K562 (cell line): ENCODE data around the gene KIFAP3. TPM values are rescaled to one million over a fixed set of nuclear protein-coding genes. Genes with fewer than 3 reads are reported as not detected.

ENCODE experiments used
- ATAC-seq: fragments of 200-7000 bp; cut with Tn5 transposase; 3 replicates; pipeline ENCODE4 v1.9.1; 2020; ENCODE audit warnings: moderate library complexity
- BruUV-seq: library from RNA; stranded (reverse); fragments of 400-500 nt; replicated peaks from 2 replicates; lab custom pipeline; 2021; lab: Mats Ljungman, UMichigan
- CTCF ChIA-PET: fragments of 300-600 bp; formaldehyde crosslinking; extraction: SDS; loops from one replicate; lab custom pipeline; 2021; ENCODE audit warnings: low intra/inter-chr PET ratio; lab: Yijun Ruan, JAX
- POLR2A ChIA-PET: fragments of 300-600, 350-650 bp; sonication (Branson Sonifier 250); formaldehyde crosslinking; extraction: SDS; loops from one replicate; lab custom pipeline; 2021; ENCODE audit warnings: antibody characterized with exemption, inconsistent platforms; lab: Yijun Ruan, JAX
- DNase-seq, 4 experiments: peaks; one replicate each; pipeline versions ENCODE4 v3.0.0 to v3.0.0-alpha.2; 2011 to 2018; ENCODE audit warnings: low spot score in 3 of 4, mixed read lengths in 3 of 4; ENCODE audit errors: extremely low read depth in 1 of 4
- FAIRE-seq: peaks from 2 replicates; lab custom pipeline; 2011; peaks lifted over from hg19 to GRCh38; lab: Jason Lieb, UNC
- H2AFZ ChIP-seq: 2 replicates; pipeline ENCODE4 v1.6.0; 2011; ENCODE audit warnings: low read depth, low read length, control low read depth, inconsistent platforms
- H3K27ac ChIP-seq: fragments of 200-600 bp; 3 replicates; pipeline ENCODE4 v1.8.0; 2011; ENCODE audit warnings: low read depth, mild to moderate bottlenecking, control low read depth, inconsistent platforms, low read length, moderate library complexity, mixed read lengths; ENCODE audit errors: extremely low read depth
- H3K27me3 ChIP-seq, 2 experiments: fragments of 300-600 bp in 1 of 2; 2 replicates in 1 of 2; 3 replicates in 1 of 2; pipeline versions ENCODE4 v1.6.0 to v1.8.0; 2011; ENCODE audit warnings: inconsistent platforms in 2 of 2, low read length in 2 of 2, mild to moderate bottlenecking in 1 of 2, mixed read lengths in 1 of 2, moderate library complexity in 1 of 2; ENCODE audit not compliant: control insufficient read depth in 2 of 2, insufficient read depth in 2 of 2
- H3K36me3 ChIP-seq: fragments of 300-600 bp; 3 replicates; pipeline ENCODE4 v1.8.0; 2011; ENCODE audit warnings: mild to moderate bottlenecking, low read length, inconsistent platforms; ENCODE audit not compliant: control insufficient read depth, insufficient read depth
- H3K4me1 ChIP-seq, 2 experiments: fragments of 200-600 bp in 1 of 2; replicated peaks in 1 of 2; 2 replicates in 1 of 2; 3 replicates in 1 of 2; pipeline versions ENCODE4 v1.5.1 to v1.8.0; 2011; ENCODE audit warnings: inconsistent platforms in 2 of 2, low read length in 2 of 2, mild to moderate bottlenecking in 1 of 2, mixed read lengths in 1 of 2, moderate library complexity in 1 of 2; ENCODE audit not compliant: control insufficient read depth in 2 of 2, insufficient read depth in 2 of 2
- H3K4me2 ChIP-seq: 2 replicates; pipeline ENCODE4 v1.6.1; 2011; ENCODE audit warnings: low read length, control low read depth, inconsistent platforms, mixed read lengths; ENCODE audit not compliant: insufficient read depth
- H3K4me3 ChIP-seq: fragments of 200-600 bp; sonication (generic), shearing (Covaris generic); 2 replicates; pipeline ENCODE4 v1.5.1; 2016; ENCODE audit warnings: control low read depth, inconsistent platforms
- H3K79me2 ChIP-seq: fragments of 200-600 bp; 3 replicates; pipeline ENCODE4 v1.8.0; 2011; ENCODE audit warnings: low read length, inconsistent platforms; ENCODE audit not compliant: control insufficient read depth, insufficient read depth
- H3K9ac ChIP-seq, 2 experiments: 2 replicates each; pipeline versions ENCODE4 v1.6.0 to v1.6.1; 2011; ENCODE audit warnings: low read depth in 2 of 2, low read length in 2 of 2, control low read depth in 1 of 2, inconsistent platforms in 1 of 2, mild to moderate bottlenecking in 1 of 2, mixed read lengths in 1 of 2; ENCODE audit not compliant: insufficient read depth in 1 of 2
- H3K9me1 ChIP-seq: one replicate; pipeline ENCODE4 v1.6.0; 2011; ENCODE audit warnings: inconsistent platforms, mild to moderate bottlenecking, low read length, moderate library complexity; ENCODE audit not compliant: control insufficient read depth, insufficient read depth
- H3K9me3 ChIP-seq: replicated peaks from 2 replicates; pipeline ENCODE4 v1.5.1; 2011; ENCODE audit warnings: low read depth, low read length, inconsistent platforms; ENCODE audit not compliant: control insufficient read depth, insufficient read depth
- H4K20me1 ChIP-seq: replicated peaks from 2 replicates; pipeline ENCODE4 v1.6.1; 2011; ENCODE audit warnings: low read length, inconsistent platforms, mixed read lengths; ENCODE audit not compliant: control insufficient read depth, insufficient read depth
- CCNT2 ChIP-seq: IDR thresholded peaks from 2 replicates; pipeline ENCODE4 v1.6.1; 2011; ENCODE audit warnings: borderline replicate concordance, low read depth, mild to moderate bottlenecking, moderate library complexity, mixed read lengths, low read length; ENCODE audit not compliant: insufficient read length; ENCODE audit errors: extremely low read depth
- CHAMP1 ChIP-seq: fragments of 450-650 bp; IDR thresholded peaks from 2 replicates; pipeline ENCODE4 v1.6.1; 2016; ENCODE audit warnings: mild to moderate bottlenecking
- PHB ChIP-seq: fragments of 250-450 bp; sonication (Bioruptor Pico); IDR thresholded peaks from 2 replicates; pipeline ENCODE4 v1.5.0; 2021
- SAFB2 ChIP-seq: fragments of 200-400 bp; formaldehyde crosslinking; IDR thresholded peaks from 2 replicates; pipeline ENCODE4 v1.6.1; 2018; ENCODE audit warnings: borderline replicate concordance, low read length, low read depth, moderate library complexity; ENCODE audit not compliant: severe bottlenecking
- SMAD3 ChIP-seq: fragments of 450-650 bp; formaldehyde crosslinking; conservative IDR thresholded peaks from 2 replicates; pipeline ENCODE4 v1.4.0; 2020; ENCODE audit warnings: mild to moderate bottlenecking
- TEAD1 ChIP-seq, 2 experiments: fragments of 450-650 bp in 1 of 2; sonication (generic) in 1 of 2; formaldehyde crosslinking; IDR thresholded peaks; 2 replicates each; pipeline versions ENCODE4 v1.4.0 to v1.8.0; 2020 to 2022; ENCODE audit warnings: mild to moderate bottlenecking in 2 of 2, missing genetic modification reagents in 1 of 2
- THRA ChIP-seq: fragments of 450-650 bp; IDR thresholded peaks from 2 replicates; pipeline ENCODE4 v1.6.1; 2017; ENCODE audit warnings: mild to moderate bottlenecking, moderate library complexity
- U2AF2 ChIP-seq: fragments of 200-400 bp; formaldehyde crosslinking; optimal IDR thresholded peaks from 2 replicates; pipeline ENCODE3; 2017; ENCODE audit warnings: low read depth, mild to moderate bottlenecking, low read length
- ZC3H11A ChIP-seq: IDR thresholded peaks from 2 replicates; pipeline ENCODE4 v1.6.1; 2012; ENCODE audit warnings: low read depth, low read length, improper control_type of control experiment
- ZEB2 ChIP-seq: fragments of 450-650 bp; IDR thresholded peaks from 2 replicates; pipeline ENCODE4 v1.6.1; 2016
- WGBS: fragments of 100-300 bp; shearing (Covaris generic); methylation state at CpG from one replicate; pipeline ENCODE4 v1.1.6; 2016; ENCODE audit warnings: low coverage, mixed read lengths; ENCODE audit not compliant: insufficient coverage; ENCODE audit errors: missing lambda C conversion rate; 5-methylcytosine and 5-hydroxymethylcytosine counted together
- in situ Hi-C: fragments of 300-500 bp; cut with MboI; formaldehyde crosslinking; loops from 4 replicates; pipeline ENCODE4 v1.15.0; 2018; ENCODE audit warnings: inconsistent platforms, mixed read lengths
- intact Hi-C: fragments of 100-400 bp; cut with micrococcal nuclease; formaldehyde crosslinking; loops from 2 replicates; pipeline ENCODE4 v1.14.2; 2022
- polyA plus RNA-seq, 8 experiments: library from polyadenylated mRNA; depleted of rRNA in 4 of 8; stranded (reverse) in 5 of 8; unstranded in 3 of 8; fragments of >200 nt; fragmentation: Nextera tagmentation in 2 of 8; fragmentation: Illumina TruSeq in 1 of 8; extraction: Ambion mirVana in 2 of 8; extraction: Trizol in 1 of 8; gene quantifications; 2 replicates each; pipeline versions ENCODE4 v1.2.1 to v1.2.3, GENCODE V29; 2011 to 2014; ENCODE audit warnings: inconsistent platforms in 1 of 8, missing spikeins in 1 of 8
- total RNA-seq, 7 experiments: library from RNA; depleted of rRNA in 6 of 7; stranded (reverse); fragments of >200 nt in 6 of 7; fragmentation: Illumina TruSeq in 2 of 7; extraction: Trizol in 2 of 7; gene quantifications; 2 replicates each; pipeline versions ENCODE4 v1.2.1 to v1.2.3, GENCODE V29; 2011 to 2021; ENCODE audit warnings: low replicate concordance in 1 of 7

Gene KIFAP3
- total and polyA plus RNA-seq, 9 of the 15 experiments (the other 6 are each of a cell fraction or from before 2014, with no cell fraction given), result 8.8 to 17.5 (median 11.8) TPM

GRCh38 chr1:169890761-169891538, 183.5 kb downstream of the KIFAP3 start:
- H3K4me2 ChIP-seq, result no peak overlapping the region
- no peak overlapping the region for H3K27ac ChIP-seq
- DNase-seq (no peak), FAIRE-seq (no peak), ATAC-seq (no peak)
- no peak overlapping the region for H2AFZ ChIP-seq
- no peak overlapping the region for H3K4me3 ChIP-seq
- POLR2A ChIA-PET, result interaction anchor here (0.7 to 2.1 kb wide), 2 partner anchors 16 to 38 kb away, joined by 3 to 5 read pairs; no protein-coding TSS in a partner anchor
- no TSS peak for BruUV-seq
- H3K79me2 ChIP-seq, result peaks cover 40% of the 10 kb centered on the region
- intact Hi-C loops, result loop anchor here (5.0 kb wide), 3 partner anchors 181 to 641 kb away; partner anchors contain the start of genes GORAB, KIFAP3 and SLC19A2
- in situ Hi-C loops, result no loop called here
- H3K9ac ChIP-seq, result no peak overlapping the region
- no peaks in the 10 kb centered on the region for H3K9me1 ChIP-seq
- TF ChIP-seq SAFB2 (no peak), TEAD1 (CRISPR knock-in tag; IDR thresholded peaks at IDR 0.05) (no peak), THRA (no peak), ZC3H11A (no peak), SMAD3 (CRISPR knock-in tag) (no peak), U2AF2 (no peak), CHAMP1 (no peak), PHB (no peak), CCNT2 (no peak), ZEB2 (no peak)
- H4K20me1 ChIP-seq, result no peaks in the 10 kb centered on the region
- 56% methylated on average over 5 of the region's 5 CpGs for WGBS
- no peaks in the 10 kb centered on the region for H3K9me3 ChIP-seq
- CTCF ChIA-PET, result no interaction called here
- H3K27me3 ChIP-seq, result no peaks in the 10 kb centered on the region
- peaks cover 25% of the 10 kb centered on the region; the same call in 2 of the 3 replicates for H3K36me3 ChIP-seq
- H3K4me1 ChIP-seq, result peaks cover 3 to 20% of the 10 kb centered on the region in 2 experiments
